ENCODE measurements around the gene TRABD2B.

TRABD2B gene

GRCh38 chr1:47788761-47789160, 208.4 kb downstream of the TRABD2B start:
- no peak for DNase-seq

GRCh38 chr1:47787560-47787959, 209.6 kb downstream of the TRABD2B start:
- no peak for DNase-seq

- no peak for DNase-seq
Observed at GRCh38 chr1:47786316-47786715, 210.9 kb downstream of the TRABD2B start.

GRCh38 chr1:47785561-47786271, 211.5 kb downstream of the TRABD2B start:
- DNase-seq = no peak

GRCh38 chr1:47785118-47785517, 212.1 kb downstream of the TRABD2B start:
- no peak for DNase-seq

GRCh38 chr1:47784497-47784822, 212.7 kb downstream of the TRABD2B start:
- no peak for DNase-seq

- no peak for DNase-seq
Observed at GRCh38 chr1:47783638-47784496, 213.3 kb downstream of the TRABD2B start.

GRCh38 chr1:47782414-47783166, 214.6 kb downstream of the TRABD2B start:
- DNase-seq = no peak

- DNase-seq = no peak
Observed at GRCh38 chr1:47781171-47781959, 215.8 kb downstream of the TRABD2B start.

- DNase-seq = no peak
Observed at GRCh38 chr1:47780469-47780995, 216.7 kb downstream of the TRABD2B start.

- no peak for DNase-seq
Observed at GRCh38 chr1:47779613-47780012, 217.6 kb downstream of the TRABD2B start.

GRCh38 chr1:47778280-47778679, 218.9 kb downstream of the TRABD2B start:
- no peak for DNase-seq

GRCh38 chr1:47777322-47777721, 219.9 kb downstream of the TRABD2B start:
- no peak for DNase-seq

- DNase-seq = no peak
Observed at GRCh38 chr1:47776667-47777131, 220.5 kb downstream of the TRABD2B start.

GRCh38 chr1:47774986-47775834, 222.0 kb downstream of the TRABD2B start:
- no peak for DNase-seq

GRCh38 chr1:47772960-47773682, 224.1 kb downstream of the TRABD2B start:
- DNase-seq = no peak

- no peak for DNase-seq
Observed at GRCh38 chr1:47772281-47772680, 224.9 kb downstream of the TRABD2B start.

- DNase-seq = no peak
Observed at GRCh38 chr1:47771751-47772150, 225.4 kb downstream of the TRABD2B start.

- DNase-seq = no peak
Observed at GRCh38 chr1:47769983-47770382, 227.2 kb downstream of the TRABD2B start.

- no peak for DNase-seq
Observed at GRCh38 chr1:47769295-47769694, 227.9 kb downstream of the TRABD2B start.

GRCh38 chr1:47767741-47768100, 229.5 kb downstream of the TRABD2B start:
- no peak for DNase-seq

Data from NCI-H526 treated with DMSO at 0.1 percent for 48 hours (cell line).